GM18520 (cell line): ENCODE data around the gene SRPX.

Source experiments
- ATAC-seq: cut with Tn5 transposase; IDR thresholded peaks from one replicate; pipeline ENCODE4 v1.9.1; 2021; ENCODE audit not compliant: unreplicated experiment

Gene SRPX

GRCh38 chrX:38214044-38214443, 6.6 kb downstream of the SRPX start:
- ATAC-seq = no peak

- no peak for ATAC-seq
These were observed 8.6 kb downstream of the SRPX start for GRCh38 chrX:38211891-38212635.

- ATAC-seq = no peak
These were observed 14.1 kb downstream of the SRPX start for GRCh38 chrX:38206542-38206941.

- ATAC-seq = no peak
These were observed 14.6 kb downstream of the SRPX start for GRCh38 chrX:38206036-38206435.

GRCh38 chrX:38205039-38205438, 15.6 kb downstream of the SRPX start:
- no peak for ATAC-seq

- ATAC-seq = no peak
These were observed 28.5 kb downstream of the SRPX start for GRCh38 chrX:38192007-38192810.

GRCh38 chrX:38189431-38190250, 31.0 kb downstream of the SRPX start:
- ATAC-seq = no peak

- ATAC-seq = no peak
These were observed 37.1 kb downstream of the SRPX start for GRCh38 chrX:38183596-38183995.

GRCh38 chrX:38181357-38181756, 39.3 kb downstream of the SRPX start:
- ATAC-seq = no peak

GRCh38 chrX:38178396-38178795, 42.3 kb downstream of the SRPX start:
- ATAC-seq = no peak

- ATAC-seq = no peak
These were observed 45.5 kb downstream of the SRPX start for GRCh38 chrX:38175139-38175538.

- no peak for ATAC-seq
These were observed 48.1 kb downstream of the SRPX start for GRCh38 chrX:38172596-38172995.

GRCh38 chrX:38170556-38170955, 50.1 kb downstream of the SRPX start:
- ATAC-seq = no peak

GRCh38 chrX:38166478-38167083, 54.1 kb downstream of the SRPX start:
- no peak for ATAC-seq

- no peak for ATAC-seq
These were observed 55.6 kb downstream of the SRPX start for GRCh38 chrX:38165023-38165422.

GRCh38 chrX:38163193-38163592, 57.5 kb downstream of the SRPX start:
- no peak for ATAC-seq

- no peak for ATAC-seq
These were observed 63.8 kb downstream of the SRPX start for GRCh38 chrX:38156838-38157237.

- no peak for ATAC-seq
These were observed 65.9 kb downstream of the SRPX start for GRCh38 chrX:38154818-38155217.

GRCh38 chrX:38154340-38154739, 66.3 kb downstream of the SRPX start:
- no peak for ATAC-seq

GRCh38 chrX:38151441-38151840, 69.2 kb downstream of the SRPX start:
- ATAC-seq = no peak

GRCh38 chrX:38150993-38151392, 69.7 kb downstream of the SRPX start:
- no peak for ATAC-seq
